KMS-11 (cell line): Measurements from ENCODE around the gene VAPB.

Experiments
- H2AFZ ChIP-seq: fragments of 200-600 bp; sonication (generic); 2 replicates; pipeline ENCODE4 v1.6.1; 2016; ENCODE audit warnings: antibody characterized with exemption, mixed run types, low read depth
- H3K27ac ChIP-seq: fragments of 200-600 bp; sonication (generic); 2 replicates; pipeline ENCODE4 v1.6.1; 2016; ENCODE audit warnings: mild to moderate bottlenecking, mixed run types
- H3K27me3 ChIP-seq: fragments of 200-600 bp; sonication (generic); 2 replicates; pipeline ENCODE4 v1.6.1; 2017; ENCODE audit warnings: mild to moderate bottlenecking, low read depth, mixed run types, moderate library complexity; ENCODE audit not compliant: insufficient read depth
- H3K36me3 ChIP-seq: fragments of 200-600 bp; sonication (generic); 2 replicates; pipeline ENCODE4 v1.6.1; 2017; ENCODE audit warnings: mild to moderate bottlenecking, mixed run types; ENCODE audit not compliant: insufficient read depth
- H3K4me1 ChIP-seq: fragments of 200-600 bp; sonication (generic); 2 replicates; pipeline ENCODE4 v1.6.1; 2016; ENCODE audit warnings: mild to moderate bottlenecking, low read depth, mixed run types; ENCODE audit not compliant: poor library complexity, severe bottlenecking
- H3K4me2 ChIP-seq: fragments of 200-600 bp; sonication (generic); 2 replicates; pipeline ENCODE4 v1.7.0; 2016; ENCODE audit warnings: mild to moderate bottlenecking, mixed run types
- H3K4me3 ChIP-seq: fragments of 200-600 bp; sonication (generic); IDR thresholded peaks from 2 replicates; pipeline ENCODE4 v1.6.1; 2017; ENCODE audit warnings: low read depth, low read length, mixed read lengths; ENCODE audit not compliant: insufficient read depth
- H3K79me2 ChIP-seq: fragments of 200-600 bp; sonication (generic); 2 replicates; pipeline ENCODE4 v1.6.1; 2016; ENCODE audit warnings: low read depth, mixed run types; ENCODE audit not compliant: insufficient read depth
- H3K9ac ChIP-seq: fragments of 200-600 bp; sonication (generic); 2 replicates; pipeline ENCODE4 v1.6.1; 2016; ENCODE audit warnings: mild to moderate bottlenecking, mixed run types
- H4K20me1 ChIP-seq: fragments of 200-600 bp; sonication (generic); 2 replicates; pipeline ENCODE4 v1.6.1; 2016; ENCODE audit warnings: mild to moderate bottlenecking, mixed run types; ENCODE audit not compliant: insufficient read depth
- TF ChIP-seq, protein P1 (sequence below): fragments of 200-600 bp; sonication (generic); conservative IDR thresholded peaks from 2 replicates; pipeline ENCODE4 v1.6.1; 2017; ENCODE audit warnings: low read depth, mild to moderate bottlenecking, antibody characterized with exemption, low read length, moderate library complexity, mixed read lengths

The VAPB gene

GRCh38 chr20:58482416-58482815 lies 93.4 kb downstream of the VAPB start:
- Histone ChIP-seq H3K4me1 (no peaks in the 10 kb centered on the region), H3K79me2 (no peaks in the 10 kb centered on the region)
- TF ChIP-seq, protein P1, sequence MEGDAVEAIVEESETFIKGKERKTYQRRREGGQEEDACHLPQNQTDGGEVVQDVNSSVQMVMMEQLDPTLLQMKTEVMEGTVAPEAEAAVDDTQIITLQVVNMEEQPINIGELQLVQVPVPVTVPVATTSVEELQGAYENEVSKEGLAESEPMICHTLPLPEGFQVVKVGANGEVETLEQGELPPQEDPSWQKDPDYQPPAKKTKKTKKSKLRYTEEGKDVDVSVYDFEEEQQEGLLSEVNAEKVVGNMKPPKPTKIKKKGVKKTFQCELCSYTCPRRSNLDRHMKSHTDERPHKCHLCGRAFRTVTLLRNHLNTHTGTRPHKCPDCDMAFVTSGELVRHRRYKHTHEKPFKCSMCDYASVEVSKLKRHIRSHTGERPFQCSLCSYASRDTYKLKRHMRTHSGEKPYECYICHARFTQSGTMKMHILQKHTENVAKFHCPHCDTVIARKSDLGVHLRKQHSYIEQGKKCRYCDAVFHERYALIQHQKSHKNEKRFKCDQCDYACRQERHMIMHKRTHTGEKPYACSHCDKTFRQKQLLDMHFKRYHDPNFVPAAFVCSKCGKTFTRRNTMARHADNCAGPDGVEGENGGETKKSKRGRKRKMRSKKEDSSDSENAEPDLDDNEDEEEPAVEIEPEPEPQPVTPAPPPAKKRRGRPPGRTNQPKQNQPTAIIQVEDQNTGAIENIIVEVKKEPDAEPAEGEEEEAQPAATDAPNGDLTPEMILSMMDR: no peak

DNA sequence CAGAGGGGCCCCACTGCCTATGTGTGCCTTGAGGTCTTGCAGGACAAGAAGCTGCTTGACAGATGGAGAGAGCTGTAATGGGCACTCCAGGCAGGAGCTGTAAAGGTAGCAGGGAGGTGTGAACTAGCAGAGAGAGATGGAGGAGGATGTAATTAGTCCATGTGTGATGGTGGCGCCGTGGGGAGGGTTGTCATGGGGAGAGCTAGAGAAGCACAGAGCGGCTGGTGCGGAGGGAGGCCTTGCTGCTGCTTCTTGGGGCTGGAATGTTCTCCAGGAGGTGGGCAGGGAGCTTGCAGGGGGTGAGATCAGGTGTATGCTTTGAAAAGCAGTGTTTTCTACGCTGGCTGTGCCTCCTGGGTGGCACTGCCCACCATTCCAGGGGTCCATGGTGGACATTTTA lies 94.0 kb downstream of the VAPB start:
- H3K36me3 ChIP-seq: no peaks in the 10 kb centered on the region
- H4K20me1 ChIP-seq: no peaks in the 10 kb centered on the region
- H3K27me3 ChIP-seq: no peaks in the 10 kb centered on the region
- TF ChIP-seq, protein P1: no peak
- H3K27ac ChIP-seq: no peak overlapping the region
- no peaks in the 10 kb centered on the region for H3K4me1 ChIP-seq
- no peak overlapping the region for H3K9ac ChIP-seq
- H2AFZ ChIP-seq: no peak overlapping the region
- H3K4me2 ChIP-seq: no peak overlapping the region
- H3K4me3 ChIP-seq: no peak overlapping the region
- H3K79me2 ChIP-seq: no peaks in the 10 kb centered on the region

More at GRCh38 chr20:58482416-58482815, 93.4 kb downstream of the VAPB start:
- no peak overlapping the region for H3K4me3 ChIP-seq
- H3K4me2 ChIP-seq: no peak overlapping the region
- H2AFZ ChIP-seq: no peak overlapping the region
- H3K36me3 ChIP-seq: no peaks in the 10 kb centered on the region
- H3K27ac ChIP-seq: no peak overlapping the region
- no peak overlapping the region for H3K9ac ChIP-seq
- no peaks in the 10 kb centered on the region for H4K20me1 ChIP-seq
- H3K27me3 ChIP-seq: no peaks in the 10 kb centered on the region

DNA sequence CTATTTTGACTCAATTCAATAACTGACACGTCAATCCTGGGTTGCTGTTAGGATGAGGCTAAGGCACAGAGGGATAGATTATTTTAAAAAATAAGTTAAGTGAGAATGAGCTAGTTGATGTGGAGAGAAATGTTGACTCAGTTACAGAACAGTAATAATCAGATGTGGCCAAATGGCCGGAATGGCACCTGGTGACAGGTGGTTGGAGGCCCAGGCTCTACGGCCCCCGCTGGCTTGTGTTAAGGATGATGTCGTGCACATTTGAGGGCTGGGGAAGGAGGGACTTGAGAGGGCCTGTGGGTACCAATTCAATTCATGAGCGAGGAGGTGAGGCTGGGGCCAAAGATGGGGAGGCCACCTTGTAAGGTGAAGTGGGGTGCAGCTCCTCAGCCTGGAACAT lies 94.4 kb downstream of the VAPB start:
- Histone ChIP-seq H3K36me3 (no peaks in the 10 kb centered on the region), H2AFZ (no peak overlapping the region), H3K27me3 (no peaks in the 10 kb centered on the region), H3K79me2 (no peaks in the 10 kb centered on the region), H4K20me1 (no peaks in the 10 kb centered on the region), H3K27ac (no peak overlapping the region), H3K4me2 (no peak overlapping the region), H3K9ac (no peak overlapping the region), H3K4me3 (no peak overlapping the region), H3K4me1 (no peaks in the 10 kb centered on the region)
- TF ChIP-seq, protein P1: no peak

- Histone ChIP-seq H4K20me1 (no peaks in the 10 kb centered on the region), H3K4me2 (no peak overlapping the region)
Observed at GRCh38 chr20:58485393-58485792, 96.4 kb downstream of the VAPB start.

More at GRCh38 chr20:58485393-58485792, 96.4 kb downstream of the VAPB start:
- Histone ChIP-seq H3K9ac (no peak overlapping the region), H3K27me3 (no peaks in the 10 kb centered on the region), H3K36me3 (no peaks in the 10 kb centered on the region), H3K4me1 (no peaks in the 10 kb centered on the region), H2AFZ (no peak overlapping the region), H3K4me3 (no peak overlapping the region), H3K27ac (no peak overlapping the region), H3K79me2 (no peaks in the 10 kb centered on the region)
- TF ChIP-seq, protein P1: no peak
